Left lung (tissue), 10 donors: ENCODE data around the gene COX4I2. TPM values are rescaled to one million over a fixed set of nuclear protein-coding genes. Genes with fewer than 3 reads are reported as not detected.
A peak's percentile ranks its signal among the peaks of the same experiment; 100 is the strongest.
"Not testable (repeated sequence)": the region's sequence is repeated elsewhere in the genome, so short reads cannot be mapped to it uniquely, and the experiment has no call there.

Experiments
- ATAC-seq: fragments of 200-7000 bp; cut with Tn5 transposase; one replicate; pipeline ENCODE4 v1.9.1; 2020; ENCODE audit warnings: moderate library complexity
- DNase-seq, 4 donors: peaks; one replicate each; pipeline ENCODE4 v3.0.0-alpha.2; 2013 to 2020
- H3K27ac ChIP-seq, 2 donors: fragments of 200-600 bp; sonication (generic) in 1 of 2; one replicate each; pipeline versions ENCODE4 v1.5.0 to v1.8.0; 2020 to 2021
- H3K27me3 ChIP-seq, 2 donors: fragments of 200-600 bp; sonication (generic) in 1 of 2; one replicate each; pipeline versions ENCODE4 v1.5.0 to v1.8.0; 2020 to 2021
- H3K36me3 ChIP-seq, 2 donors: fragments of 200-600 bp; sonication (generic) in 1 of 2; one replicate each; pipeline versions ENCODE4 v1.5.0 to v1.8.0; 2020 to 2021
- H3K4me1 ChIP-seq, 2 donors: fragments of 200-600 bp; one replicate each; pipeline ENCODE4 v1.8.0; 2021
- H3K4me3 ChIP-seq, 2 donors: fragments of 200-600 bp; sonication (generic) in 1 of 2; one replicate each; pipeline versions ENCODE4 v1.5.0 to v1.8.0; 2020 to 2021; ENCODE audit warnings: mild to moderate bottlenecking in 1 of 2
- H3K9me3 ChIP-seq, 2 donors: fragments of 200-600 bp; sonication (generic) in 1 of 2; one replicate each; pipeline versions ENCODE4 v1.5.0 to v1.8.0; 2020 to 2021
- CTCF ChIP-seq, 2 donors: fragments of 200-600 bp; sonication (generic) in 1 of 2; IDR thresholded peaks; one replicate each; pipeline versions ENCODE4 v1.5.0 to v1.8.0; 2021; ENCODE audit warnings: antibody characterized with exemption in 2 of 2
- intact Hi-C, 2 donors: fragments of 100-400 bp; cut with DNase I; formaldehyde crosslinking; loops; one replicate each; pipeline versions ENCODE4 v1.11.2 to v1.14.2; 2022
- polyA plus RNA-seq, 6 donors: library from polyadenylated mRNA; unstranded; fragments of 120-200 nt; gene quantifications; one replicate each; pipeline ENCODE4 v1.2.1, GENCODE V29; 2013; ENCODE audit not compliant: insufficient read length in 6 of 6
- total RNA-seq, 2 donors: library from RNA; stranded (reverse); fragmentation: NEBNext Ultra II Directional; extraction: Animal tissue kit (Norgen Biotek cat#: 25700); gene quantifications; one replicate each; pipeline ENCODE4 v1.2.1, GENCODE V29; 2021
- donor health status: DM: no; HTN: yes; CAD: no.
- donor health status: DM: no; HTN: no; CAD: no.

Gene COX4I2
- total and polyA plus RNA-seq, 8 donors = 13.5 to 33.8 (median 23.0) TPM

- Histone ChIP-seq H3K9me3 (no peaks in the 10 kb centered on the region), H3K27me3 (peaks cover 0 to 8% of the 10 kb centered on the region in 2 donors), H3K36me3 (no peaks in the 10 kb centered on the region), H3K4me1 (peaks cover 0 to 4% of the 10 kb centered on the region in 2 donors), H3K27ac (no peak overlapping the region), H3K4me3 (no peak overlapping the region)
- DNase-seq = no peak
- intact Hi-C loops = no loop called here
- ATAC-seq = no peak
- TF ChIP-seq CTCF (IDR thresholded peaks at IDR 0.05) = no peak
Measured at GRCh38 chr20:31642837-31643236, 5.1 kb downstream of the COX4I2 start.

GRCh38 chr20:31643522-31643921 is 5.8 kb downstream of the COX4I2 start:
- DNase-seq = no peak
- Histone ChIP-seq H3K27me3 (peaks cover 0 to 1% of the 10 kb centered on the region in 2 donors), H3K4me3 (no peak overlapping the region), H3K27ac (no peak overlapping the region), H3K9me3 (no peaks in the 10 kb centered on the region), H3K36me3 (no peaks in the 10 kb centered on the region), H3K4me1 (peaks cover 0 to 4% of the 10 kb centered on the region in 2 donors)
- intact Hi-C loops = no loop called here
- ATAC-seq = no peak
- no peak for TF ChIP-seq CTCF (IDR thresholded peaks at IDR 0.05)

- Histone ChIP-seq H3K4me3 (no peak overlapping the region), H3K9me3 (no peaks in the 10 kb centered on the region), H3K36me3 (no peaks in the 10 kb centered on the region), H3K27me3 (no peaks in the 10 kb centered on the region), H3K27ac (no peak overlapping the region), H3K4me1 (peaks cover 0 to 4% of the 10 kb centered on the region in 2 donors)
- intact Hi-C loops = no loop called here
- DNase-seq (peak in 1 of 4 donors; percentile 50), ATAC-seq (no peak)
- no peak for TF ChIP-seq CTCF (IDR thresholded peaks at IDR 0.05)
Measured at GRCh38 chr20:31644701-31645100, 7.0 kb downstream of the COX4I2 start.

- H3K9me3 ChIP-seq, H3K27ac ChIP-seq, ATAC-seq, H3K4me1 ChIP-seq, intact Hi-C loops, H3K4me3 ChIP-seq, H3K36me3 ChIP-seq, DNase-seq, H3K27me3 ChIP-seq: not testable (repeated sequence)
Measured at GRCh38 chr20:31648104-31648503, 10.4 kb downstream of the COX4I2 start.

GRCh38 chr20:31652917-31653396 is 15.2 kb downstream of the COX4I2 start:
- H3K27ac ChIP-seq = no peak overlapping the region
- ATAC-seq (no peak), DNase-seq (peak in 1 of 4 donors; percentile 45)
- TF ChIP-seq CTCF (IDR thresholded peaks at IDR 0.05) = no peak
- H3K27me3 ChIP-seq = no peaks in the 10 kb centered on the region
- no peak overlapping the region for H3K4me3 ChIP-seq
- no peaks in the 10 kb centered on the region for H3K4me1 ChIP-seq
- intact Hi-C loops = no loop called here
- no peaks in the 10 kb centered on the region for H3K36me3 ChIP-seq
- no peaks in the 10 kb centered on the region for H3K9me3 ChIP-seq

GRCh38 chr20:31653561-31653960 is 15.8 kb downstream of the COX4I2 start:
- Histone ChIP-seq H3K27ac (no peak overlapping the region), H3K4me3 (no peak overlapping the region), H3K4me1 (no peaks in the 10 kb centered on the region), H3K9me3 (no peaks in the 10 kb centered on the region), H3K27me3 (no peaks in the 10 kb centered on the region), H3K36me3 (no peaks in the 10 kb centered on the region)
- intact Hi-C loops = no loop called here
- no peak for DNase-seq
- TF ChIP-seq CTCF (IDR thresholded peaks at IDR 0.05) = no peak
- ATAC-seq = no peak
